Mammary epithelial cell (primary cell): Measurements from ENCODE around the gene PYGB.

Experiments
- EZH2 ChIP-seq: IDR thresholded peaks from 2 replicates; pipeline ENCODE4 v1.6.1; 2012; ENCODE audit warnings: low read length, inconsistent platforms, borderline replicate concordance
- TF ChIP-seq, protein P1 (sequence below), 2 donors: IDR thresholded peaks in 1 of 2; conservative IDR thresholded peaks in 1 of 2; 2 replicates each; pipeline ENCODE4 v1.5.1; 2011 to 2012; ENCODE audit warnings: inconsistent platforms in 2 of 2, low read length in 2 of 2, mild to moderate bottlenecking in 2 of 2, control low read depth in 1 of 2, low read depth in 1 of 2; ENCODE audit not compliant: insufficient read depth in 1 of 2; ENCODE audit errors: extremely low read depth in 1 of 2

DNA sequence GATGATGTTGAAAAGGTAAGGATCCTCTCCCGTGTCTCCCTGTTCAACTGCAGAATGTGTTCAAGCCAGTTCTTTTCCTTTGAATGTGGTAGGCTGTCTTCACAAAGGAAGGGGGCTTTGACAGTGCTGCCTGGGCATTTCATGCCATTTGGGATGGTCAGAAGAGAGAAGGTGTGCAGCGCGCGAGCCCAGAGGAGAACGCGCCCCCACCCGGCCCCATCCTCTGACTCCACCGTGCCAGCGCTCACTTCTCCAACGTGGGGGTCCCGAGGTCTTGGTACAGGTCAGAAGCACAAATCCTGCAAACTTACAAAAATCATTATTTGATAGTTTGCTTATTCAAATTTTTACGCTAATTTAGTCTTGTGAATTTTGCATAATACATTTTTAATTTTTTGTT is 38.0 kb upstream of the PYGB start:
- TF ChIP-seq, protein P1, sequence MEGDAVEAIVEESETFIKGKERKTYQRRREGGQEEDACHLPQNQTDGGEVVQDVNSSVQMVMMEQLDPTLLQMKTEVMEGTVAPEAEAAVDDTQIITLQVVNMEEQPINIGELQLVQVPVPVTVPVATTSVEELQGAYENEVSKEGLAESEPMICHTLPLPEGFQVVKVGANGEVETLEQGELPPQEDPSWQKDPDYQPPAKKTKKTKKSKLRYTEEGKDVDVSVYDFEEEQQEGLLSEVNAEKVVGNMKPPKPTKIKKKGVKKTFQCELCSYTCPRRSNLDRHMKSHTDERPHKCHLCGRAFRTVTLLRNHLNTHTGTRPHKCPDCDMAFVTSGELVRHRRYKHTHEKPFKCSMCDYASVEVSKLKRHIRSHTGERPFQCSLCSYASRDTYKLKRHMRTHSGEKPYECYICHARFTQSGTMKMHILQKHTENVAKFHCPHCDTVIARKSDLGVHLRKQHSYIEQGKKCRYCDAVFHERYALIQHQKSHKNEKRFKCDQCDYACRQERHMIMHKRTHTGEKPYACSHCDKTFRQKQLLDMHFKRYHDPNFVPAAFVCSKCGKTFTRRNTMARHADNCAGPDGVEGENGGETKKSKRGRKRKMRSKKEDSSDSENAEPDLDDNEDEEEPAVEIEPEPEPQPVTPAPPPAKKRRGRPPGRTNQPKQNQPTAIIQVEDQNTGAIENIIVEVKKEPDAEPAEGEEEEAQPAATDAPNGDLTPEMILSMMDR (conservative IDR thresholded peaks at IDR 0.05 in 1 of 2, IDR thresholded peaks at IDR 0.05 in 1 of 2; ENCODE audit: extremely low read depth in 1 of 2, insufficient read depth in 1 of 2, low read depth in 1 of 2, low read length in 2 of 2): no peak
- TF ChIP-seq EZH2: no peak
